Immature natural killer cell (primary cell): Measurements from ENCODE around the gene POU3F1. TPM values are rescaled to one million over a fixed set of nuclear protein-coding genes. Genes with fewer than 3 reads are reported as not detected.

Experiments
- DNase-seq, 3 donors: peaks; one replicate each; pipeline ENCODE4 v3.0.0; 2022; ENCODE audit warnings: mixed read lengths in 1 of 3
- H3K27ac Mint-ChIP-seq, 6 donors: one replicate each; pipeline ENCODE4 v1.8.0; 2020; ENCODE audit warnings: mixed read lengths in 6 of 6, mild to moderate bottlenecking in 5 of 6, inconsistent platforms in 4 of 6, moderate library complexity in 3 of 6
- H3K27me3 Mint-ChIP-seq, 3 donors: one replicate each; pipeline ENCODE4 v1.8.0; 2020 to 2021; ENCODE audit warnings: low read depth in 3 of 3, mild to moderate bottlenecking in 3 of 3, mixed read lengths in 3 of 3, moderate library complexity in 3 of 3, inconsistent platforms in 1 of 3
- H3K36me3 Mint-ChIP-seq, 3 donors: one replicate each; pipeline ENCODE4 v1.8.0; 2020; ENCODE audit warnings: mixed read lengths in 3 of 3, inconsistent platforms in 2 of 3, mild to moderate bottlenecking in 2 of 3
- H3K4me1 Mint-ChIP-seq, 2 donors: one replicate each; pipeline ENCODE4 v1.8.0; 2020; ENCODE audit warnings: inconsistent platforms in 2 of 2, mild to moderate bottlenecking in 2 of 2, mixed read lengths in 2 of 2, moderate library complexity in 1 of 2
- H3K4me3 Mint-ChIP-seq, 5 donors: one replicate each; pipeline ENCODE4 v1.8.0; 2020; ENCODE audit warnings: mild to moderate bottlenecking in 5 of 5, mixed read lengths in 5 of 5, inconsistent platforms in 3 of 5, moderate library complexity in 3 of 5
- H3K9me3 Mint-ChIP-seq, 6 donors: one replicate each; pipeline ENCODE4 v1.8.0; 2020; ENCODE audit warnings: mild to moderate bottlenecking in 6 of 6, mixed read lengths in 6 of 6, inconsistent platforms in 4 of 6, moderate library complexity in 3 of 6
- polyA plus RNA-seq, 3 donors: library from polyadenylated mRNA; unstranded; fragments of 300-500 nt; fragmentation: Illumina TruSeq; gene quantifications; one replicate each; pipeline ENCODE4 v1.2.3, GENCODE V29; 2021

The POU3F1 gene
- polyA plus RNA-seq, 3 donors from 2014 or later = 0.14 to 0.43 TPM; not detected in 1

DNA sequence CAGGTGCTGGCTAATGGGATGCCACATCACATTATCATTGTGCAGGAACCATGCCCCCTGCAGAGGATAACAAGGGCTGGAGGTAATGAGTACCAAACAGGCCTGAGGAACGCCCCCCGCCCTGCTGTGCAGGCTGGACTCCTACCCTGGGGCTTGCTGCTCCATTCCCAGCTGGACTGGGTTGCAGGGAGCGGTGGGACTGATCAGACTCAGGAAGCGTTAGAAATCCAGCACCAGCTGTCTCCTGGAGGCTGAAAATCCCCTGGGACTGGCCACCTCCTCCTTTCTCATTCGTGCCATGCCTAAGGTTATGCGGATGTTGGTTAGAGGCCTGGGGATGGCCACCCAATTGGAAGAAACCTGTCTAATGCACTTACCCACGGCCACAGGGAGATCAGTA lies 36.9 kb upstream of the POU3F1 start:
- no peaks in the 10 kb centered on the region for H3K9me3 Mint-ChIP-seq
- no peak overlapping the region for H3K27ac Mint-ChIP-seq
- no peak overlapping the region for H3K4me3 Mint-ChIP-seq
- no peak for DNase-seq
- no peaks in the 10 kb centered on the region for H3K4me1 Mint-ChIP-seq
- peaks cover 2% of the 10 kb centered on the region in 3 donors for H3K27me3 Mint-ChIP-seq
- no peaks in the 10 kb centered on the region for H3K36me3 Mint-ChIP-seq

DNA sequence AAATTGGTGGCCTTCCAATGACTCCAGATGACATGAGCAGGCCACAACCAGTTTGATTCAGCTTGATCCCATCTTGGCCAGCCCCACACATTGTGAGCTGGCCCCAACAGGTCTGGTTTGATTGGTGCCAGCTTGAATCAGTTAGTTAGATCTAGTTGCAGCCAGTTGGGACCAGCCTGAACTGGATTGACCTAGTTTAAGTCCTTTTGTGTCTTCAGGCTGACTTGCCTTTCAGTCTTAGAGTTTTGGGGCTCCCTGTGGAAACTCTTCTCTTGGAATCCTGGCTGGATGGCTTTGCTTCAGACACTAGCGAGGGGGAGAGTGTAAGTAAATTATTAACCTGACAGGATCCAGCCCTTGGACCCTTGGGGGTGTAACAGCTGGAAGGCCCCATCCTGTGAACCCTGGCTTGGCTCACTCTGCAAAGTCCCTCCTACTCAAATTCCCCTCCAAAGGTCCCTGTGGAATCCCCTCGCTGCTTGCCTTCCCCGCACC lies 36.2 kb upstream of the POU3F1 start:
- no peaks in the 10 kb centered on the region for H3K4me1 Mint-ChIP-seq
- DNase-seq = no peak
- no peaks in the 10 kb centered on the region for H3K36me3 Mint-ChIP-seq
- peaks cover 1 to 2% (median 2%) of the 10 kb centered on the region in 3 donors for H3K27me3 Mint-ChIP-seq
- no peak overlapping the region for H3K4me3 Mint-ChIP-seq
- no peak overlapping the region for H3K27ac Mint-ChIP-seq
- no peaks in the 10 kb centered on the region for H3K9me3 Mint-ChIP-seq

DNA sequence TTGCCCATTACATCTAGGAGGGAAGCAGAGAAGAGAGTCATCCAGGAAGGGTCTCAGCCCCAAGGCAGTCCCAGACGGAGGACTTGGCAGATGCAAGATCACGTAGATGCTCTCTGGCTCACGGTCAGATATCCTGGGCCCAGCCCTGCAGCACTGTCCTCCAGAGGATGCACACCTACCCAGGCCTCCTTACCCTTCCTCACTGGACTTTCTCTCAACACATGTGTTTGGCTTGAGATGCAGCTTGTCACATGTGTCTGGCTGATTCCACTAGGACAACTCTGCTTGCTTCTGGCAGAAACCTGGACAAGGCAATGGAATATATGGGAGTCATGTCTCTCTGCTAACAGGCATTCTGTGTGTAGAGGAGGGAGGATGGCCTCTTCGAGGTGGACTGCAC lies 32.4 kb upstream of the POU3F1 start:
- Mint-ChIP-seq H3K27ac (no peak overlapping the region), H3K27me3 (peaks cover 2 to 6% (median 4%) of the 10 kb centered on the region in 3 donors), H3K4me3 (no peak overlapping the region), H3K9me3 (no peaks in the 10 kb centered on the region), H3K4me1 (no peaks in the 10 kb centered on the region), H3K36me3 (no peaks in the 10 kb centered on the region)
- no peak for DNase-seq

DNA sequence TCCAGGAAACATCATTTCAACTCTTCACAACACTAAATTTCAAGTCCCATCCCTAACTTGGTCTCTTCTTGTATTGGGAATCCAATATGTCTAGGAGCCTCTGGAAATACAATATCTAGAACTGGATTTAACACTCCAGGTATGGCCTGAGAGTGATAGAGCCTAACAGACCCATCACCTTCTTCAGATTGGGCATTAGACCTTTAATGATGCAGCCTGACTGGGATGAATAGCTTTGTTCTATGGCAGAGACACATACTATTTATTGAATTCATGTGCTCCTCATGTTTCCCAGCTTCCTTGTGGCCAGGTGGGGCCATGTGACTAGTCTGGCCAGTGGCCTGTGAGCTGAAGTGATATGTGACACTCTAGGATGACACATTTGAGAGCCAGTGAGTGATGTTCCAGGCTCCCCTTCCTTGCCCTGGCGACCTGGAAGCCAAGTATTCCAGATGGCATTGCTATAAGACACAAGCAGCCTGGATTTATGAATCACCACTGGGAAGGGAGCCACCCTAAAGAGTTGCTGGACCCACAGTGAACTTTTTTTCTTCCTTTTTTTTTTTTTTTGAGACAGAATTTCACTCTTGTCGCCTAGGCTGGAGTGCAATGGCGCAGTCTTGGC lies 31.0 kb upstream of the POU3F1 start:
- no peak for DNase-seq
- H3K27me3 Mint-ChIP-seq = peaks cover 4 to 9% (median 7%) of the 10 kb centered on the region in 3 donors
- H3K9me3 Mint-ChIP-seq = no peaks in the 10 kb centered on the region
- H3K36me3 Mint-ChIP-seq = no peaks in the 10 kb centered on the region
- no peaks in the 10 kb centered on the region for H3K4me1 Mint-ChIP-seq
- H3K4me3 Mint-ChIP-seq = no peak overlapping the region
- no peak overlapping the region for H3K27ac Mint-ChIP-seq

DNA sequence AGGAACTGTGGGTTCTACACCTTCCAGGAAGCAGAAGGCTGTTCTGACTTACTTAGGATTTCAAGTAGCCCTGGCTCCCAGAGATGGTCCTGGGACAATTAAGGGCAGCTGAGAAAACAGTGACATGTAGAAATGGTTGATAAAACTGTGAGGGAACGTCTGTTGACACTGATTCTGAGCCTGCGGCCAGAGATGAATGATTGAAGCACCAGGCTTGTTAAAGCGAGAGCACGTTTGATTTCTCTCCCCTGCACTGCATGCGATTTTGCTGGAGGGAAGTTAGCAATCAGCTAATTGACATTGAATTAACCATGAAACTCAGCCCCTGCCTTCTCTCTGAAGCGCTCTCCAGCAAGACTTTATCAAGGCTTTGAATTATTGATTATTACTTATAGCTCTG lies 29.9 kb upstream of the POU3F1 start:
- Mint-ChIP-seq H3K9me3 (no peaks in the 10 kb centered on the region), H3K36me3 (no peaks in the 10 kb centered on the region), H3K4me3 (no peak overlapping the region), H3K27me3 (peaks cover 4 to 17% (median 7%) of the 10 kb centered on the region in 3 donors), H3K27ac (no peak overlapping the region), H3K4me1 (no peaks in the 10 kb centered on the region)
- DNase-seq = no peak

DNA sequence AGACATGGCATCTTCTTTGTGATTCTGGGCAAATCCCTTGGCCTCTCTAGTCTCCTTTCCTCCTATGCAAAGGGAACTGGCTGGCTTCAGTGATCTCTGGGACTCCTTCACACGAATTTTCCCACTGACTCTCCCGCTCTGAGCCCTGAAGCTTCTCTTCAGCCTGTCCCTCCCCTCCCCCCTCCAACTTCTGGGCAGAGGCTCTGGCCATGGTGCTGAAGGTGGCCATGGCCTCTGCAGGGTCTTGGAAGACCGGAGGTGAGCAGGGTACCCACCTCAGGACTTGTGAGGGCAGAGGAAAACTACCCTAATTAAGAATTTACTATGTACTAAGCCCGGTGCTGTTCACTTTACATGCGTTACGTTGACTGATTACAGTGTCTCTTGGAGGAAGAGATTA lies 29.4 kb upstream of the POU3F1 start:
- Mint-ChIP-seq H3K9me3 (no peaks in the 10 kb centered on the region), H3K4me1 (no peaks in the 10 kb centered on the region), H3K27ac (no peak overlapping the region), H3K36me3 (no peaks in the 10 kb centered on the region), H3K4me3 (no peak overlapping the region), H3K27me3 (peaks cover 4 to 17% (median 7%) of the 10 kb centered on the region in 3 donors)
- no peak for DNase-seq

DNA sequence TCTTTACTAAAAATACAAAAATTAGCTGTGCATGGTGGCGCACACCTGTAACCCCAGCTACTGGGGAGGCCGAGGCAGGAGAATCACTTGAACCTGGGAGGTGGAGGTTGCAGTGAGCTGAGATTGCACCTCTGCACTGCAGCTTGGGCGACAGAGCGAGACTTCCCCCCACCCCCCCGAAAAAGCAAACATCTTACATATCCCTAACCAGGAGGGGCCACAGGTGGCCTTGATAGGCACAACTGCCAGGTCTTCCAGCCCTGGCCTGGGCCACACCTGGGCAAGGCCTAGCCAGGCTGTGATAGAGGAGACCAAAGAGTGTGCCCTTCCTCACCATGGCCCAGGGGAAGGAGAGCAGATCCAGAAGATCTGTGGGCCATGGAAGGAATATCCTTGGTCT lies 28.6 kb upstream of the POU3F1 start:
- Mint-ChIP-seq H3K27me3 (peaks cover 6 to 16% (median 7%) of the 10 kb centered on the region in 3 donors), H3K36me3 (no peaks in the 10 kb centered on the region)

DNA sequence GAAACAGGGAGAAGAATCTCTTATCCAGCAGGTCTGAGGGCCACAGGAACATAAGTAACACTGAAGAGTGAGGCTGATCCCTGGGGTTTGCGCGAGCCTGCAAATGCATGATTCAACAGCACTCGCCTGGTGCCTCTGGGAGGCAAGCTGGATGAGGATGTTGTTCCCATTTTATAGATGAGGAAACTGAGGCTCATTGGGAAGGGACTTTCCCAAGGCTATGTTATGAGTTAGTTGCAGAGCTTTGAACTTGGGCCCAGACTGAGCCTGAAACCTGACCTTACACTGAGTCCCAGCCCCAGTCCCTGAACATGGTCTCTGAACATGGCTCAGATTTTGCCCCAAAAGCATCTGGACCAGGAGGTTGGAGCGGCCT lies 27.7 kb upstream of the POU3F1 start:
- Mint-ChIP-seq H3K27me3 (peaks cover 5 to 16% (median 14%) of the 10 kb centered on the region in 3 donors), H3K4me1 (no peaks in the 10 kb centered on the region), H3K27ac (no peak overlapping the region), H3K36me3 (no peaks in the 10 kb centered on the region), H3K4me3 (no peak overlapping the region), H3K9me3 (no peaks in the 10 kb centered on the region)
- no peak for DNase-seq

More for the DNA sequence above, 28.6 kb upstream of the POU3F1 start:
- Mint-ChIP-seq H3K9me3 (no peaks in the 10 kb centered on the region), H3K4me3 (no peak overlapping the region), H3K27ac (no peak overlapping the region), H3K4me1 (no peaks in the 10 kb centered on the region)
- DNase-seq = no peak

DNA sequence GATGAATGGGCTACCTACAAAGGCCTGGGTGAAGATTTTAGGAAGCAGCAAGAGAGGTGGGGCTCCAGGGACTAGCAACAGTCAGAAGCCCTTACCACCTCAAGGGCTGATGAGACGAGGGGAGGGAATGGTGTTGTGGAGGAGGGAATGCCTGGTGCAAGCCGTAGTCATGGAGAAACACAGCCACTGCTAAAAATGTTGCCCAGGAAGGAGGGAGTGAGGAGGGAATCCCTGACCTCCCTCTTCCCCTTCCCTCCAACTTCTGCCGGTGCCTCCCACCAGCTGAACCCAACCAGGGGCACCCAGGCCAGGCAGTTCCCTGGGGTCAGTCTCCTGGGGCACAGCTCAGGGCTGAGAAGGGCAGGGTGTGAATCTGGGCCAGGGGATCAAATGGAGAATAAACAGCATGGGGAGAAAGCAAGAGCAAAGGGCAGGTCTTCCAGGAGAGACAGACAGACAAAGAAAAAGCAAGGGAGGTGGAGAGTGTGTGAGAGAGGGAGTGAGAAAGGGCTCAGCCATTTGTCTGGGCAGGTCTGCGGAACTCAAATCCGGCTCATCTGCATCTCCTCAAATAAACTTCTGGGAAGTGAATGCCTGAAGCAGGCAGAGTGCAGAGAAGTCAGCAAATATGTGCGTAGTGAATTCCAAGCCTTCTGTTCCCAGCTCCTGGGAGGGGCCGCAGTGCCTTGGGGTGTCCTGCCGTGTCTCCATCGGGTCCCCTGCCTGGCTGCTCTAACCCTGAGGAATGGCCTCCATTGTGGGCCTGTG lies 27.1 kb upstream of the POU3F1 start:
- DNase-seq = no peak
- H3K4me3 Mint-ChIP-seq = no peak overlapping the region
- H3K27ac Mint-ChIP-seq = no peak overlapping the region
- H3K27me3 Mint-ChIP-seq = peaks cover 4 to 16% (median 13%) of the 10 kb centered on the region in 3 donors
- no peaks in the 10 kb centered on the region for H3K36me3 Mint-ChIP-seq
- no peaks in the 10 kb centered on the region for H3K4me1 Mint-ChIP-seq
- no peaks in the 10 kb centered on the region for H3K9me3 Mint-ChIP-seq

DNA sequence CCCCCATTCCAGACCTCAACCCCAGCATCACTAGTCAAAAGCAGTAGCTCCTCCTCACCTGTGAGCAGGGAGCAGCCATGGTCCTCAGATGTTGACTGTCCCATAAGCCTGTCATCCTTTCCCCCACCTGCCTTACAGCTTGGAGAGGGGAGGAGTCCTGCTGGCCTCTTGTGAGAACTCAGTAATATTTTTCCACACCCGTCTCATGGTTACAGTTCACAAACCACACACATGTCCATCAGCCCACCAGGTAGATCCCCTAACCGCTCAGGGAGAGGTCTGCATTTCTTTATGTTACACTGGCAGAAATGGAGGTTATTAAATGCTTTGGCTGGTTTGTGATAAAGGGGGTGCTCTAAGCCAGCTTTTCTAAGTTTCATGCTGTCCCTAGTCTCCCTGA lies 26.3 kb upstream of the POU3F1 start:
- Mint-ChIP-seq H3K27ac (no peak overlapping the region), H3K27me3 (peaks cover 4 to 16% (median 14%) of the 10 kb centered on the region in 3 donors), H3K9me3 (peaks cover 0 to 1% (median 0%) of the 10 kb centered on the region in 6 donors), H3K36me3 (no peaks in the 10 kb centered on the region), H3K4me3 (no peak overlapping the region), H3K4me1 (no peaks in the 10 kb centered on the region)
- no peak for DNase-seq

DNA sequence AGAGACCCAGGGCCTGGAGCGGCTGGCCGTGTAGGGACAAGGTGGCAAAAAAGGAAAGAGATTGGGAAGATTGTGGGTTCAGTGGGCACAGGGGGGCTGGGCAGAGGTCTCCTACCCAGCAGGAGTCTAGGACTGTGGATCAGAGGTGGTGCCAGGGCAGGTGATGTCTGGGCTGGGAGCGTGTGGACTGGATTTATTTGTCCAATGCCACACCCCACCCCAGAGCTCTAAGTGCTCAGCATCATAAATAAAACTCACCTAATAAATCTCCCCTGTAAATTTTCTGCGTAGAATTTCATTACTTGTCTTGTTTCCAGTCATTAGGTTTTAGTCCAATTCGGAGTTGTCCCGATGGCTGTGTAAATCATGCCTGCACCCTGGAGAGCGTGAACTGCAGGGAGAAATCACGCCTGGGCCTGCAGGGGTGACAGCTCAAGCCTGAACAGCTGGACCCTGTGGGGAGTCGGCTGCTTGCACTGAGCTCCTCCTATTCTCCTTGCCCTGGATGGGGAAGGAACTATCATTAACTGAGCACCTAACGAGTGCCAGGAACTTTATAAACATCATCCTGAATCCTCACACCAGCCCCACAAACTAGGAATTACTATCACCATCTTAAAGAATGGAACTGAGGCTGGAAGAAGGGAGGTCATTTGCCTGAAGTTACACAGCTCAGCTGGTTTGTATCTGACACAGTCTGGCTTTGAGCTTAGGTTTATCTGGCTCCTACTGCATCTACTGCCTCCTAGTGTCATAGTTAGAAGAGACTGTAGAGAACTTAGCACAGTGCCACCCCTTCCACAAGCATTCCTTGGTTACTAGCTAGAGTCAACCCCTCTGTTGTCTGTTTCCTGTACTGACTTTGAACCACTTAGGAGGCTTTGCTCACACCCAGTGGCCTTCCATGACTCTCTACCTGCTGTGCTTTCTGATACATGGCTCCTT lies 25.0 kb upstream of the POU3F1 start:
- DNase-seq = peak in 1 of 3 donors; percentile 17
- Mint-ChIP-seq H3K36me3 (no peaks in the 10 kb centered on the region), H3K27ac (no peak overlapping the region), H3K27me3 (peaks cover 4 to 19% (median 16%) of the 10 kb centered on the region in 3 donors), H3K9me3 (peaks cover 0 to 1% (median 0%) of the 10 kb centered on the region in 6 donors), H3K4me1 (no peaks in the 10 kb centered on the region), H3K4me3 (no peak overlapping the region)

DNA sequence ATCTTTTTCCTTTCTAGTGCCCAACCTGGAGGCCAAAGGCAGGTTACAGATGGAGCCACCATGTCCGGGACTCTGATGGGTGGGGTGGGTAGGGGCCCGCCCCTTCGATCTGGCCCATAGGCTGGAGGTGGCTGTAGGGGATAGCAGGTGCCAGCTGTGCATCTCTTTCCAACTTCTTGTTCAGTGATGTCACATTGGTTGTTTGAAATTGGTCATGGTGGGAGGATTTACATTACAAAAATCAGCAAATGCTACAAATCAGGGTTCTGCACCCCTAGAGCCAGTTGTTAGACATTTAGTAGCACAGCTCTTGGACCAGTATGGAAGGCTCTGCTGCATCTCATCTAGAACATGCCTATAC lies 22.4 kb upstream of the POU3F1 start:
- H3K27me3 Mint-ChIP-seq = peaks cover 4 to 15% (median 14%) of the 10 kb centered on the region in 3 donors

DNA sequence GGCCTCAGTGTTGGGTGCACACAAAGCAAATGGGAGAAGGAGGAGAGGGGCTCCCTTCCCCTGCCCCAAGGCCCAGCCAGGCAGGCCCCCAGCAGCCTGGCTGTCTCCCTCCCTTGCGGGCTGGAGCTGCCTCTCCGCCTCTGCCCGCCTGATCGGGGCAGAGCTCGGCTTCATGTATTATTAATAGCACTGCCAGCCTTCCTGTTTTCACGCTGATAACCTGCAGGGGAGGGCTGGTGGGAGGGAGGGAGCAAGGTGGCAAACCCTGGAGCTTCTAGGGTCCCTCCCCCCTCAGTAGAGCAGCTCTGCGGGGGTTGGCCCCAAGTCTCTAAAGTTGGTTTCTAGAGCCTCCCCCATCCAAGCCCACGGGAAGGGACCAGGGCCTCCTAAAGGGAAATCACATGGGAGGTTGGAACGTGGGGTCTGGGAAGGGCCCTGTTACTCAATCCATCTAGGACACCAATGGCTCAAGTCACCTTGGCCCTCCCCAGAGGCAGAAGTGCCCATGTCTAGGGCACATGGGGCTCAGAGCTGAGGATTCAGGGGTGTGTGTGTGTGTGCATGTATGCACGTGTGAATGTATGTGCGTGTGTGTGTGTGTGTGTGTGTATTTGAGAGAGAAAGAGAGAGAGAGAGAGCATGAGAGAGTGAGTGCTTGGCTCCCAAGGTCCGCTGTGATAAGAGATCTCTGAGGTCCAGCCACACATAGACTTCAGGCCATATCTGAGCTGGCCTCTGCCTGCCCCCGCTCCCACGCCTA lies 21.8 kb upstream of the POU3F1 start:
- peaks cover 2 to 14% (median 12%) of the 10 kb centered on the region in 3 donors for H3K27me3 Mint-ChIP-seq

More for the DNA sequence above, 22.4 kb upstream of the POU3F1 start:
- H3K36me3 Mint-ChIP-seq = no peaks in the 10 kb centered on the region
- no peak overlapping the region for H3K27ac Mint-ChIP-seq
- peaks cover 0 to 1% (median 0%) of the 10 kb centered on the region in 6 donors for H3K9me3 Mint-ChIP-seq
- H3K4me1 Mint-ChIP-seq = no peaks in the 10 kb centered on the region
- no peak for DNase-seq
- no peak overlapping the region for H3K4me3 Mint-ChIP-seq

More for the DNA sequence above, 21.8 kb upstream of the POU3F1 start:
- Mint-ChIP-seq H3K36me3 (no peaks in the 10 kb centered on the region), H3K9me3 (peaks cover 0 to 1% (median 0%) of the 10 kb centered on the region in 6 donors), H3K4me1 (no peaks in the 10 kb centered on the region), H3K4me3 (no peak overlapping the region), H3K27ac (no peak overlapping the region)
- DNase-seq = no peak
